Measurements from ENCODE around the gene DOCK2.

- TF ChIP-seq CTCF (IDR thresholded peaks at IDR 0.05; ENCODE audit: low read depth, low read length, poor library complexity, severe bottlenecking) (no peak), EZH2phosphoT487 (IDR thresholded peaks at IDR 0.05; ENCODE audit: borderline replicate concordance, low read length) (no peak)
Observed at GRCh38 chr5:169956756-169957155, 319.7 kb downstream of the DOCK2 start.

Measured in DOHH2 (cell line).